Measurements from ENCODE around the gene MAMLD1.

MAMLD1 gene

GRCh38 chrX:150517303-150517910, 154.3 kb downstream of the MAMLD1 start:
- Histone ChIP-seq H3K4me1 (ENCODE audit: control insufficient read depth, insufficient read depth, low read length, poor library complexity, severe bottlenecking) (no peaks in the 10 kb centered on the region), H3K36me3 (ENCODE audit: control insufficient read depth, insufficient read depth, low read length) (no peaks in the 10 kb centered on the region), H3K4me3 (ENCODE audit: insufficient read depth, low read depth, low read length, poor library complexity, severe bottlenecking) (no peak overlapping the region), H3K9me3 (ENCODE audit: control insufficient read depth, low read length) (no peaks in the 10 kb centered on the region), H3K27me3 (replicated peaks; ENCODE audit: control insufficient read depth, insufficient read depth, low read length, poor library complexity, severe bottlenecking) (no peaks in the 10 kb centered on the region), H3K27ac (ENCODE audit: insufficient read depth, low read length, poor library complexity, severe bottlenecking) (no peak overlapping the region)
- no peak for DNase-seq

- no peaks in the 10 kb centered on the region for H3K4me1 ChIP-seq (ENCODE audit: control insufficient read depth, insufficient read depth, low read length, poor library complexity, severe bottlenecking)
- H3K9me3 ChIP-seq (ENCODE audit: control insufficient read depth, low read length): no peaks in the 10 kb centered on the region
- DNase-seq: no peak
- H3K36me3 ChIP-seq (ENCODE audit: control insufficient read depth, insufficient read depth, low read length): no peaks in the 10 kb centered on the region
- H3K27me3 ChIP-seq (replicated peaks; ENCODE audit: control insufficient read depth, insufficient read depth, low read length, poor library complexity, severe bottlenecking): no peaks in the 10 kb centered on the region
- no peak overlapping the region for H3K27ac ChIP-seq (ENCODE audit: insufficient read depth, low read length, poor library complexity, severe bottlenecking)
- H3K4me3 ChIP-seq (ENCODE audit: insufficient read depth, low read depth, low read length, poor library complexity, severe bottlenecking): no peak overlapping the region
These were observed 159.4 kb downstream of the MAMLD1 start for GRCh38 chrX:150522494-150522893.

GRCh38 chrX:150525061-150525919, 162.2 kb downstream of the MAMLD1 start:
- Histone ChIP-seq H3K4me3 (ENCODE audit: insufficient read depth, low read depth, low read length, poor library complexity, severe bottlenecking) (no peak overlapping the region), H3K27me3 (replicated peaks; ENCODE audit: control insufficient read depth, insufficient read depth, low read length, poor library complexity, severe bottlenecking) (no peaks in the 10 kb centered on the region), H3K36me3 (ENCODE audit: control insufficient read depth, insufficient read depth, low read length) (no peaks in the 10 kb centered on the region), H3K27ac (ENCODE audit: insufficient read depth, low read length, poor library complexity, severe bottlenecking) (no peak overlapping the region), H3K9me3 (ENCODE audit: control insufficient read depth, low read length) (no peaks in the 10 kb centered on the region), H3K4me1 (ENCODE audit: control insufficient read depth, insufficient read depth, low read length, poor library complexity, severe bottlenecking) (no peaks in the 10 kb centered on the region)
- DNase-seq: no peak

GRCh38 chrX:150526692-150527091, 163.6 kb downstream of the MAMLD1 start:
- no peaks in the 10 kb centered on the region for H3K36me3 ChIP-seq (ENCODE audit: control insufficient read depth, insufficient read depth, low read length)
- H3K27me3 ChIP-seq (replicated peaks; ENCODE audit: control insufficient read depth, insufficient read depth, low read length, poor library complexity, severe bottlenecking): no peaks in the 10 kb centered on the region
- H3K4me3 ChIP-seq (ENCODE audit: insufficient read depth, low read depth, low read length, poor library complexity, severe bottlenecking): no peak overlapping the region
- DNase-seq: no peak
- H3K27ac ChIP-seq (ENCODE audit: insufficient read depth, low read length, poor library complexity, severe bottlenecking): no peak overlapping the region
- no peaks in the 10 kb centered on the region for H3K9me3 ChIP-seq (ENCODE audit: control insufficient read depth, low read length)
- no peaks in the 10 kb centered on the region for H3K4me1 ChIP-seq (ENCODE audit: control insufficient read depth, insufficient read depth, low read length, poor library complexity, severe bottlenecking)

- Histone ChIP-seq H3K4me1 (ENCODE audit: control insufficient read depth, insufficient read depth, low read length, poor library complexity, severe bottlenecking) (no peaks in the 10 kb centered on the region), H3K9me3 (ENCODE audit: control insufficient read depth, low read length) (no peaks in the 10 kb centered on the region), H3K27ac (ENCODE audit: insufficient read depth, low read length, poor library complexity, severe bottlenecking) (no peak overlapping the region), H3K36me3 (ENCODE audit: control insufficient read depth, insufficient read depth, low read length) (no peaks in the 10 kb centered on the region), H3K27me3 (replicated peaks; ENCODE audit: control insufficient read depth, insufficient read depth, low read length, poor library complexity, severe bottlenecking) (no peaks in the 10 kb centered on the region), H3K4me3 (ENCODE audit: insufficient read depth, low read depth, low read length, poor library complexity, severe bottlenecking) (no peak overlapping the region)
- no peak for DNase-seq
These were observed 164.0 kb downstream of the MAMLD1 start for GRCh38 chrX:150527108-150527507.

- no peak overlapping the region for H3K27ac ChIP-seq (ENCODE audit: insufficient read depth, low read length, poor library complexity, severe bottlenecking)
- H3K27me3 ChIP-seq (replicated peaks; ENCODE audit: control insufficient read depth, insufficient read depth, low read length, poor library complexity, severe bottlenecking): no peaks in the 10 kb centered on the region
- H3K9me3 ChIP-seq (ENCODE audit: control insufficient read depth, low read length): no peaks in the 10 kb centered on the region
- no peaks in the 10 kb centered on the region for H3K4me1 ChIP-seq (ENCODE audit: control insufficient read depth, insufficient read depth, low read length, poor library complexity, severe bottlenecking)
- no peaks in the 10 kb centered on the region for H3K36me3 ChIP-seq (ENCODE audit: control insufficient read depth, insufficient read depth, low read length)
- no peak for DNase-seq
- H3K4me3 ChIP-seq (ENCODE audit: insufficient read depth, low read depth, low read length, poor library complexity, severe bottlenecking): no peak overlapping the region
These were observed 166.5 kb downstream of the MAMLD1 start for GRCh38 chrX:150529587-150529986.

- H3K4me3 ChIP-seq (ENCODE audit: insufficient read depth, low read depth, low read length, poor library complexity, severe bottlenecking): no peak overlapping the region
- H3K36me3 ChIP-seq (ENCODE audit: control insufficient read depth, insufficient read depth, low read length): no peaks in the 10 kb centered on the region
These were observed 167.7 kb downstream of the MAMLD1 start for GRCh38 chrX:150530821-150531220.

GRCh38 chrX:150531467-150531866, 168.3 kb downstream of the MAMLD1 start:
- H3K9me3 ChIP-seq (ENCODE audit: control insufficient read depth, low read length): no peaks in the 10 kb centered on the region
- no peaks in the 10 kb centered on the region for H3K36me3 ChIP-seq (ENCODE audit: control insufficient read depth, insufficient read depth, low read length)
- no peaks in the 10 kb centered on the region for H3K4me1 ChIP-seq (ENCODE audit: control insufficient read depth, insufficient read depth, low read length, poor library complexity, severe bottlenecking)
- no peak overlapping the region for H3K27ac ChIP-seq (ENCODE audit: insufficient read depth, low read length, poor library complexity, severe bottlenecking)
- H3K4me3 ChIP-seq (ENCODE audit: insufficient read depth, low read depth, low read length, poor library complexity, severe bottlenecking): no peak overlapping the region
- H3K27me3 ChIP-seq (replicated peaks; ENCODE audit: control insufficient read depth, insufficient read depth, low read length, poor library complexity, severe bottlenecking): no peaks in the 10 kb centered on the region
- no peak for DNase-seq

More at GRCh38 chrX:150530821-150531220, 167.7 kb downstream of the MAMLD1 start:
- no peaks in the 10 kb centered on the region for H3K4me1 ChIP-seq (ENCODE audit: control insufficient read depth, insufficient read depth, low read length, poor library complexity, severe bottlenecking)
- H3K9me3 ChIP-seq (ENCODE audit: control insufficient read depth, low read length): no peaks in the 10 kb centered on the region
- H3K27ac ChIP-seq (ENCODE audit: insufficient read depth, low read length, poor library complexity, severe bottlenecking): no peak overlapping the region
- no peaks in the 10 kb centered on the region for H3K27me3 ChIP-seq (replicated peaks; ENCODE audit: control insufficient read depth, insufficient read depth, low read length, poor library complexity, severe bottlenecking)
- no peak for DNase-seq

GRCh38 chrX:150533863-150534262, 170.7 kb downstream of the MAMLD1 start:
- Histone ChIP-seq H3K4me1 (ENCODE audit: control insufficient read depth, insufficient read depth, low read length, poor library complexity, severe bottlenecking) (no peaks in the 10 kb centered on the region), H3K9me3 (ENCODE audit: control insufficient read depth, low read length) (no peaks in the 10 kb centered on the region), H3K4me3 (ENCODE audit: insufficient read depth, low read depth, low read length, poor library complexity, severe bottlenecking) (no peak overlapping the region), H3K27ac (ENCODE audit: insufficient read depth, low read length, poor library complexity, severe bottlenecking) (no peak overlapping the region), H3K27me3 (replicated peaks; ENCODE audit: control insufficient read depth, insufficient read depth, low read length, poor library complexity, severe bottlenecking) (no peaks in the 10 kb centered on the region), H3K36me3 (ENCODE audit: control insufficient read depth, insufficient read depth, low read length) (no peaks in the 10 kb centered on the region)
- DNase-seq: no peak

- H3K27me3 ChIP-seq (replicated peaks; ENCODE audit: control insufficient read depth, insufficient read depth, low read length, poor library complexity, severe bottlenecking): no peaks in the 10 kb centered on the region
- H3K36me3 ChIP-seq (ENCODE audit: control insufficient read depth, insufficient read depth, low read length): no peaks in the 10 kb centered on the region
- no peak for DNase-seq
- H3K27ac ChIP-seq (ENCODE audit: insufficient read depth, low read length, poor library complexity, severe bottlenecking): no peak overlapping the region
- H3K4me1 ChIP-seq (ENCODE audit: control insufficient read depth, insufficient read depth, low read length, poor library complexity, severe bottlenecking): no peaks in the 10 kb centered on the region
- H3K4me3 ChIP-seq (ENCODE audit: insufficient read depth, low read depth, low read length, poor library complexity, severe bottlenecking): no peak overlapping the region
- no peaks in the 10 kb centered on the region for H3K9me3 ChIP-seq (ENCODE audit: control insufficient read depth, low read length)
These were observed 173.5 kb downstream of the MAMLD1 start for GRCh38 chrX:150536455-150537116.
